ENCODE data around the gene RHOBTB3.

DNA sequence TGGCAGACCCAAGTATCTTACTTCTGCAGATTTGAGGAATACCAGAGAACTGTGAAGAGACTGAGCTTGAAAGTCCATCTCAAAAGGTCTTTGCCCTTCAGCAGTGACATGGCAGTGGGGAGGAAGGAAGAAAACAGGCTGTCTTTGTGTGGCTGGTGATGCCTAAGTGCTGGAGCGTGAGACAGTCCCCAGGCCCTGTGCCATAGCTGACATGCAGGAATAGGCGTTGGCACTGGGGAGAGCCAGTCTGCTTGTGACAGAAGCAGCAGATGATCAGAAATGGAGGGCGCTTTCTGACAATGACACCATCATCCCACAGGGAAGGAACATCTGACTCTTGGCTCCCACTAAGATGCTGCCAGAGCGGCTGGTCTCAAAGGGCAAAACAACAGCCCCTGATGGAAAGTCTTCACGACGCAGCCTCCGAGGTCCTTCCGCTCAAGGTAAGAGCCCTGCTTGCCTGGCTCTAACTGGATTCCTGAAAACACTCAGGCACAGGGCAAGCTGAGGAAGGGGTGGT lies 106.9 kb downstream of the RHOBTB3 start:
- TF ChIP-seq POLR2A (IDR thresholded peaks at IDR 0.05) (no peak), EP300 (IDR thresholded peaks at IDR 0.05) (no peak)
- TF ChIP-seq, protein P1, sequence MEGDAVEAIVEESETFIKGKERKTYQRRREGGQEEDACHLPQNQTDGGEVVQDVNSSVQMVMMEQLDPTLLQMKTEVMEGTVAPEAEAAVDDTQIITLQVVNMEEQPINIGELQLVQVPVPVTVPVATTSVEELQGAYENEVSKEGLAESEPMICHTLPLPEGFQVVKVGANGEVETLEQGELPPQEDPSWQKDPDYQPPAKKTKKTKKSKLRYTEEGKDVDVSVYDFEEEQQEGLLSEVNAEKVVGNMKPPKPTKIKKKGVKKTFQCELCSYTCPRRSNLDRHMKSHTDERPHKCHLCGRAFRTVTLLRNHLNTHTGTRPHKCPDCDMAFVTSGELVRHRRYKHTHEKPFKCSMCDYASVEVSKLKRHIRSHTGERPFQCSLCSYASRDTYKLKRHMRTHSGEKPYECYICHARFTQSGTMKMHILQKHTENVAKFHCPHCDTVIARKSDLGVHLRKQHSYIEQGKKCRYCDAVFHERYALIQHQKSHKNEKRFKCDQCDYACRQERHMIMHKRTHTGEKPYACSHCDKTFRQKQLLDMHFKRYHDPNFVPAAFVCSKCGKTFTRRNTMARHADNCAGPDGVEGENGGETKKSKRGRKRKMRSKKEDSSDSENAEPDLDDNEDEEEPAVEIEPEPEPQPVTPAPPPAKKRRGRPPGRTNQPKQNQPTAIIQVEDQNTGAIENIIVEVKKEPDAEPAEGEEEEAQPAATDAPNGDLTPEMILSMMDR (IDR thresholded peaks at IDR 0.05), result no peak
